NCI-H146 treated with DMSO at 0.1 percent for 48 hours (cell line): Measurements from ENCODE around the gene ANKRD40.

Experiments used
- DNase-seq: peaks from one replicate; lab custom pipeline; 2025; ENCODE audit not compliant: unreplicated experiment; lab: John Stamatoyannopoulos, UW

Gene ANKRD40

DNA sequence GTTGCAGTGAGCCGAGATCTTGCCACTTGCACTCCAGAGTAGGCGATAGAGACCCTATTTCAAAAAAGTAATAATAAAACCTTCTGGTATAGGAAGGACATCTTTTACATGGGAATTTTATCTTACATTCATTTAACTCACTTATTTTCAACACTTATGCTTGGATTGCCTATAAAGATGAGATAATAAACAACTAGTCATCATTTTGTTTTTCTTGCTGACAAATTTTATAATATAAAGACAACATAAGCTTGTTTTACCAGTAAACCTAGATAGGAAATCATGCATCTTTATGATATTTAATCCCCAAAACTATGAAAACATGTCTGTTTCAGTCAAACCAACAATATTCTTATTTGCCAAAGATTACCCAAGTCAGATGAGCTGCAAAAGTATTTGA is 56.1 kb downstream of the ANKRD40 start:
- no peak for DNase-seq

DNA sequence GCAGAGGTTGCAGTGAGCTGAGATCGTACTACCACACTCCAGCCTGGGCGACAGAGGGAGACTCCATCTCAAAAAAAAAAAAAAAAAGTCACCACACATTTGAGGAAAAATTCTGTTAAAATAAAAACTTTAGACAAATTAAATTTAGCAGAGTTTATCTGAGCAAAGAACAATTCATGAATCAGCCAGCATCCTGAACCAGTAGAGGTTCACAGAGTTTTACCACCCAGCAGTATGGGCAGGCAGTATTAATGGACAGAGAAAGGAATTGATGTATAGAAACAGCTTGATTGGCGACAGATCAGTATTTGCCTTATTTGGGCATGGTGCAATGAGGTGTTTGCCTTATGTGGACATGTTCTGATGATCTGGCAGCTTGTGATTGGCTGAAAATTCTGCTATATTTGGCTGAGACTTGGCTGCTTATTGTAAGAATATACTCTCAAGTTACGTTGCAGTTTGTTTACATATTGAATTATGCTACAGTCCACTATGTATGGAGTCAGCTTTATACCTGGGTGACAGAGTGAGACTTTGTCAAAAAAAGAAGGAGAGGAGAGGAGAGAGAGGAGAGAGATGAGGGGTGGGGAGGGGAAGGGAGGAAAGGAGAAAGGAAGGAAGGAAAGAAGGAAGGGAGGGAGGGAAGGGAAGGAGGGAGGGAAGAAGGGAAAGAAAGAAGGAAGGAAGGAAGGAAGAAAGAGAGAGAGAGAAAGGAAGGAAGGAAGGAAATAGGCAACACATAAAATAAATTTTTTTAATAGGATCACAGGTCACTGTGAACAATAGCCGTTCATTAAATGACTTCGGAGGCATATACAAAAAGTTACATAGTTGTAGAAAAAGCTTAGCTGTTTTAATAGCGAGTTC is 58.4 kb downstream of the ANKRD40 start:
- no peak for DNase-seq

DNA sequence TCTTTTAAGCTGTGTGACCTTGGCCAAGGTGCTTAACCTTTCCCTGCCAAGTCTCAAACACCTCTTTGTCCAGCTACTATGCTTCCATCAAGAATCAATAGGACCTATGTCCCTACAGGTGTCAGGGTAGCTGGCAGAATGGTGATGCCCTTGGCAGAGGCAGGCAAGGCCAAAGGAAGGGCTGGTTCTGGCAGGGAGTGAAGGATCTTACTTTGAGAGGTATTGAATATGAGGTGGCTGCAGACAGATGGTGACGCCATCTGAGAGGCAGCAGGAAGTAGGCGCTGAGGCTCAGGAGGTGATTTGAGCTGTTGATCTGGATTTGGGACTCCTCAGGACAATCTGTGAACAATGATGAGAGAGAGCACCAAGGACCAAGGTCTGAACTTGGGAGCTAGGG is 60.5 kb downstream of the ANKRD40 start:
- no peak for DNase-seq

DNA sequence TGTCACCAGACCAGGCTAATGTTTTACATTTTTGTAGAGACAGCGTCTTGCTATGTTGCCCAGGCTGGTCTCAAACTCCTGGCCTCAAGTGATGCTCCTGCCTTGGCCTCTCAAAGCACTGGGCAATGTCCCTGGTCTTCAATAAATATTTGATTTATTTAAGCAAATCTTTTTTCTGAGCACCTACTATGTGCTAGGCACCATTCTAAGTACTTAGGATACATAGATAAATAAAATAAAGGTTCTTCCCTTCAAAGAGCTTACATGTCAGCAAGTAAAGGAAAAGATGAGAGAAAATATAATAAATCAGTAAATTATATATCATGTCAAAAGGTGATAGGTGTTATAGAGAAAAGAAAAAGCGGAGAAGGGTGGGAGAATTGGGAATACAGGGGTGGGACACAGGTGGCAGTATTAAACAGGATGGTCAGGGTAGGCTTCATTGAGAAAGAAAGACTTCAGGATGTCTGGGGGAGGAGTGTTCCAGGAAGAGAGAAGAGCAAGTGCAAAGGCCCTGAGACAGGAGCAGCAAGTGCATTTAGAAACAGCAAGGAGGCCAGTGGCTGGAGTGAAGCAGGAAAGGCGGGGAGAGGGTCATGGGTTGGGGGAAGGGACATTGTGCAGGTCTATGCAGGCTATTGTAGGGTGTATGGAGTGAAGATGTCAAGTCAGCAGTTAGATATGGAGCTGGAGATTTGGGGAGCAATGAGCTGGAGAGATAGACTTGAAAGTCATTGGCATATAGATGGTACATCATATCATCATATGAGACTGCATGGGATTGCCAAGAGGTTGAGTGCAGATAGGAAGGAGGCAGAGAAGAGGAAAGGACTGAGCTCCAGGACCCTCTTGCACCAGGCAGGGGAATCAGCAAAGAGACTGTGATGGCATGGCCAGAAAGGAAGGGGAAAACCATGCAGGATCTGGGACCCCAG is 61.7 kb downstream of the ANKRD40 start:
- no peak for DNase-seq
